GM21825 (cell line): ENCODE data around the gene LARP4.
"Not testable (repeated sequence)": the region's sequence is repeated elsewhere in the genome, so short reads cannot be mapped to it uniquely, and the experiment has no call there.

Experiments
- ATAC-seq: cut with Tn5 transposase; IDR thresholded peaks from one replicate; pipeline ENCODE4 v1.9.1; 2021; ENCODE audit warnings: mild to moderate bottlenecking, moderate library complexity; ENCODE audit not compliant: unreplicated experiment

The LARP4 gene

GRCh38 chr12:50400638-50401499, at the start of gene LARP4:
Gene LARP4 (plus strand): TSS chr12:50400885. CDS start chr12:50401011, 126 bp downstream.
- ATAC-seq = peak; percentile 88

DNA sequence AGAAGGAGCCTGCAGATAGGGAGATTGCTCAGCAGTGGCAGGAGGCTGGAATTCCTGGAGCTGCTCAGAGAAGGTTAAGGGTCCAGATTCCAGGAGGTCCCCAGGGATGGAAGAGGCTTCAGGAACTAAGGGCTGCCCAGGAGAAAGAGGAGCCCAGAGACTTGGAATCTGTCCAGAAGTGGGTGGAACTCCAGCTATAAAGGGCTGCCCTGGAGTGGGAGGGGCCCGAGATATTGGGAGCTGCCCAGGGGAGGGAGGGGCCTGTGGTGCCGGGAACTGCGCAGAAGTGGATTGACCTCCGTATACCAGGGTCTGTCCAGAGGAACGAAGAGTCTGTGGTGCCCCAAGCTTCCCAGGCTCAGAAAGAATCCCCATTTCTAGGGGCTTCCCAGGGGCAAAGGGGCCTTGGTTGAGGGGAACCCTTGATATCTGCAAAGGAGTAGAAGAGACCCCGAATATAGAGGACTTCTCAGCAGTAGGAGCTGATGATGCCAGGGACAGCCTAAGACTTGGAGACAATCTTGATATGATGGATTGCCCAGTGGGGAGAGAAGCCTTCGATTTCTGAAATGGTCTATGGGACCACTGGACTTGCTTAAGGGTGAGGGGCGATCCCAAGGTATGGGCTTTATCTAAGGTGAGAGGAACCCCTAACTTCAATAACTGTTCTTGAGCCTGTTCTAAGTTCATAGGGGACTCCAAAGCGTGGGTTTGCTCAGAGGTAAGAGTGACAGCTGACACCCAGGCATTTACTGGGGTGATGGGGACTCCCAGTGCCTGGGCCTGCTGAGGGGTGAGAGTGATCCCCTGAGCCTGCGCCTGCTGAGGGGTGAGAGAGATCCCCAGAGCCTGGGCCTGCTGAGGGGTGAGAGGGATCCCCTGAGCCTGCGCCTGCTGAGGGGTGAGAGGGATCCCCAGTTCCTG, 49.3 kb upstream of the LARP4 start:
- no peak for ATAC-seq

GRCh38 chr12:50353404-50353803, 47.3 kb upstream of the LARP4 start:
- no peak for ATAC-seq

DNA sequence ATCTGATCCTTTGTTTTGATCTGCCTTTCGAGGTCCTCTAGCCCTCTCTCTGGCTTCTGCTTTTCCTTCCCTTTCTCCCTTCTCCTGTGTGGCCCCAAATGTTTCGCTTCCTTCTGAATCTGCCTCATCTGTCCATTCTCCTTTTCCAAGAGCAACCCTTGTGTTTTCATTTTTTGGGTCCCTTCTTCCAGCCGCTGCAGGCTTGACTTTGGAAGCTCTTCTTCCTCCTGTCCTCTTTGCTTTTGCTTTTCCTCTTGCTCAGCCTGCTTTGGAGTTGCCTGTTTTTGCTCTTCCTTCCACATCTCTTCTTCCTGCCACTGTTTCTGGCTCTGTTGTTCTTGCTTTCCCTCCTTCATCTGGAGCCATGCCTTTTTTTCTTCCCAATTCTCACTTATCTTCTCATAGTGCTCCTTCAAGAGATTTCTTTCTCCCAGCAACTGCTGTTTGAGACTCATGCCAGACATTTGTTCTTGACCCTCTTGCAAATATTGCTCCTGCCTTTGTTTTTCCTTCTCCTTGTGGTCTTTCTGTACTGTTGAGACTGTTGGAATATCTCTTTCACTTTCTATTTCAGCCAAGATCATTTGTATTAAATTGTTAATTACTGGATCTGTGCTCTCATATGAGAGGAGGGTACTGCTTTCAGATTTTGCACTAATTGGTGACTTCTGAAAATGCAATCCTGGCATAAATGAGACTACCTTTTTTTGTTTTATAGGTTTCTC, 46.7 kb upstream of the LARP4 start:
- no peak for ATAC-seq

DNA sequence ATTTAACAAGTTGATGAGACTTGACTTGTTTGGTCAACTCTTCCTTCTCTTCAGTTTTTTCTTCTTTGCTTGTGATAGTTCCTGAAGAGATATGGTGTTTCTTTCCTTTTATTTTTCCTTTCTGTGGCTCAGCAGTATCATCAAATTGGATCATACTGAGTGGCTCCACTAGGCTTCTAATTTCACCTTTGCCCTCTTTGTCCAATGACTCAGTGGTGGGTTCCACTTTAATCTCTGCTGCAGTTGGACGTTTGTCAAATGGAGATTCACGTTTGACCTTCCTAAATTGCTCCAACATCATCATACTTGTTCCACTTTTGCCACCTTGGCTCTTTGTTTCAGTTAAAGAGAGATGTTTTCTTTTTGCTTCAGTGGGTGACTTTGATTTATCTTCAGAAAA, 45.8 kb upstream of the LARP4 start:
- ATAC-seq = no peak

- no peak for ATAC-seq
Measured at GRCh38 chr12:50355365-50355764, 45.3 kb upstream of the LARP4 start.

- ATAC-seq = no peak
Measured at GRCh38 chr12:50362671-50363070, 38.0 kb upstream of the LARP4 start.

GRCh38 chr12:50363141-50363540, 37.5 kb upstream of the LARP4 start:
- no peak for ATAC-seq

GRCh38 chr12:50365709-50366406, 34.8 kb upstream of the LARP4 start:
- no peak for ATAC-seq

DNA sequence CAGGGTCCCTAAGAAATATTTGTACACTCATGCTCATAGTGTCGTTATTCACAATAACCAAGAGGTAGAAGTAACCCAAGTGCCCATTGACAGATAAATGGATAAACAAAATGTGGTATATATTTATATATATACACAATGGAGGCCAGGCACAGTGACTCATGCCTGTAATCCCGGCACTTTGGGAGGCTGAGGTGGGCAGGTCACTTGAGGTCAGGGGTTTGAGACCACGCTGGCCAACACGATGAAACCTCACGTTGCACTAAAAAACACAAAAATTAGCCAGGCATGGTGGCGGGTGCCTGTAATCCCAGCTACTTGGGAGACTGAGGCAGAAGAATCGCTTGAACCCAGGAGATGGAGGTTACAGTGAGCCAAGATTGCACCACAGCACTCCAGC, 30.0 kb upstream of the LARP4 start:
- ATAC-seq = not testable (repeated sequence)

DNA sequence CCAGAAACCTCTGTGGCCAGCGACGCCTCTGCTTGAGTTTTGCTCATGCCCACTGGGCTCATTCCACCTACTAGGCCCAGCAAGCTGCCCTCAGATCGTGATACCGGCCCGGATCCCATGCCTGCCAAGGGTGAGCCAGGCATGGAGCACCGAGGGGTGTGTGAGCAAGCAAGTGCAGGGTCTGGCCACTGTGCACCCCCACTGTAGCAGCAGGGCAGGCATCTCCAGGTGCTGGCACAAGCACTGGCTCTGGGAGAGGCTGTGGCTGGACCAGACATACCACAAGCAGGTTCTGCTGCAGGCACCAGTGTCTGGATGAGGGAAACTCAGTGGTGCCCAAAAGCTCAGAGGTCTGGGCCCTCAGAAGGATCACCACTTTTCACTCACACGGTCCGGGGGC, 24.9 kb upstream of the LARP4 start:
- no peak for ATAC-seq

- no peak for ATAC-seq
Measured at GRCh38 chr12:50380761-50381325, 19.8 kb upstream of the LARP4 start.

GRCh38 chr12:50387487-50387886, 13.2 kb upstream of the LARP4 start:
- ATAC-seq = no peak

DNA sequence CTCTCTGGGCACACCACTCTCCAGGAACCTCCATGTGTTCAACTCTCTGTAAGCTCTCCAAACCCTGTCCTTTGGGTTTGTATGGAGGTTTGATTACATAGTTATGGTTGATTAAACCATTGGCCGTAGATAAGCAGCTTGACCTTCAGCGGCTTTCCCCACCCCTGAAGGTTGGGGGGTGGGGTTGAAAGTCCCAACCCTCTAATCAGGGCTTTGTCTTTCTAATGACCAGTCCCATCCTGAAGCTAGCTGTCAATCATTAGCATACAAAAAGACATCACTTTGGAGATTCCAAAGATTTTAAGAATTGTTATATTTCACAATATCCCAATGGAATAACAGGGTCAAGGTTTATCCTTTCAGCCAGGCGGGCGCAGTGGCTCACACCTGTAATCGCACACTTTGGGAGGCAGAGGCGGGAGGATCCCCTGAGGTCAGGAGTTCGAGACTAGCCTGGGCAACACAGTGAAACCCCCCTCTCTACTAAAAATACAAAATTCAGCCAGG, 12.7 kb upstream of the LARP4 start:
- no peak for ATAC-seq

DNA sequence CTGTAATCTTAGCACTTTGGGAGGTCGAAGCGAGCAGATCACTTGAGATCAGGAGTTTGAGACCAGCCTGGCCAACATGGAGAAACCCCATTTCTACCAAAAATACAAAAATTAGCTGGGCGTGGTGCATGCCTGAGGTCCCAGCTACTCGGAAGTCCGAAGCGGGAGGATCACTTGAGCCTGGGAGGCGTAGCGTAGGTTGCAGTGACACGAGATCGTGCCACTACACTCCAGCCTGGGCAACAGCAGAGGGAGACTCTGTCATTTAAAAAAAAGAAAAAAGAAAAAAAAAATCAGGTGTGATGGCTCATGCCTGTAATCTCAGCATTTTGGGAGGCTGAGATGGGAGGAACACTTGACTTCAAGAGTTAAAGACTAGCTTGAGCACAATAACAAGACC, 11.9 kb upstream of the LARP4 start:
- ATAC-seq = not testable (repeated sequence)

GRCh38 chr12:50390316-50390741, 10.4 kb upstream of the LARP4 start:
- no peak for ATAC-seq

DNA sequence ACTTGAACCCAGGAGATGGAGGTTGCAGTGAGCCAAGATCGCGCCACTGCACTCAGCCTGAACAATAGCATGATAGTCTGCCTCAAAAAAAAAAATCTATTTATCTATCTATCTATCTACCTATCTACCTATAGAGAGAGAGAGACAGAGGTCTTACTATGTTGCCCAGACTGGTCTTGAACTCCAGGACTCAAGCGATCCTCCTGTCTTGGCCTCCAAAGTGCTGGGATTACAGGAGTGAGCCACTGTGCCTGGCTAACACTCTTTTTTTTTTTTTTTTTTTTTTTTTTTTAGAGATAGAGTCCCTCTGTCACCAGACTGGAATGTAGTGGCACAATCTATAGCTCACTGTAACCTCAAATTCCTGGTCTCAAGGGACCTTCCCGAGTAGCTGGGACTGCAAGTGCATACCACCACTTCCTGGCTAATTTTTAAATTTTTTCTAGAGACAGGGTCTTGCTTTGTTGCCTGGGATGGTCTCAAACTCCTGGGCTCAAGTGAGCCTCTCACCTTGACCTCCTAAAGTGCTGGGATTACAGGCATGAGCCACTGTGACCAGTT, 6.1 kb upstream of the LARP4 start:
- no peak for ATAC-seq

DNA sequence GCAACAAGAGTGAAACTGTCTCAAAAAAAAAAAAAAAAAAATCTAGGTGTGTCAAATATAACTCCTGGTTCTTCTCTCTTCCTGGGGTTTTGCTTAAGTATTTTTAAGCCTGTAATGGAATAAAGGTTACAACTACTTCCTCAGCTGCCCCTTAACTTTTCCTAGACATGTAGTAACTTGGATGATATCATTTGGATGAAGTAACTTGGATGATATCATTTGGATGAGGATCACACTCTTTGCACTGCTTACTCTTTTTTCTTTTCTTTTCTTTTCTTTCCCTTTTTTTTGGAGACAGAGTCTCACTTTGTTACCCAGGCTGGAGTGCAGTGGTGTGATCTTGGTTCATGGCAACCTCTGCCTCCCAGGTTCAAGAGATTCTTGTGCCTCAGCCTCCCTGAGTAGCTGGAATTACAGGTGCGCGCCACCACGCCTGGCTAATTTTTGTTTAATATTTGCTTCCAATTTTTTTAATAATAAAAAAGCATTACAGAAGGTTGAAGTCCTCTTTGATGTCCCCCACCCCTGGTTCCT, 3.5 kb upstream of the LARP4 start:
- no peak for ATAC-seq

DNA sequence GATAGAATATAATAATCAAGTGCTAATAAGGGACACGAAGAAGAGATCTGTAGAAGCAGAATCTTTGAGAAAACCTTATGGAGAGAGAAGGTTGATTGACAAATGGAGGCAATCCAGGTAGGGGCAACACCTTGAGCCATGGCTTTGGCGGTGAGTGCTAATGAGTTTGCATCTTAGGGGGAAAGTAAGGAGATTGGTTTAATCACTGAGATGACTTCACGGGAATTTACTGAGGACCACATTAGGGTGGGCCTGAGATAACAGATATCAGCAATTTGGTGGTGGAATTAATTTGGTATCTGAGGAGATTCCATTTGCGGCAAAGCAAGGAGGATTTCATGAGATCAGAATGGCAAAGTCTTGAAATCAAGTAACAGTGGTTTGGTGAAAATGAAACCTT, 1.8 kb upstream of the LARP4 start:
- no peak for ATAC-seq
